Mucosa of rectum (tissue), 2 donors: Measurements from ENCODE around the gene GFPT2.

Experiments used
- H3K27ac ChIP-seq, 2 donors: one replicate each; pipeline ENCODE4 v1.7.0; 2013; ENCODE audit warnings: inconsistent platforms in 2 of 2, low read depth in 2 of 2, low read length in 2 of 2
- H3K27me3 ChIP-seq, 2 donors: one replicate each; pipeline ENCODE4 v1.7.0; 2013; ENCODE audit warnings: low read length in 2 of 2; ENCODE audit not compliant: control insufficient read depth in 2 of 2, insufficient read depth in 2 of 2
- H3K36me3 ChIP-seq, 2 donors: one replicate each; pipeline ENCODE4 v1.7.0; 2013; ENCODE audit warnings: low read length in 2 of 2; ENCODE audit not compliant: control insufficient read depth in 2 of 2, insufficient read depth in 2 of 2
- H3K4me1 ChIP-seq, 2 donors: one replicate each; pipeline ENCODE4 v1.7.0; 2013; ENCODE audit warnings: low read length in 2 of 2, mild to moderate bottlenecking in 1 of 2; ENCODE audit not compliant: control insufficient read depth in 2 of 2, insufficient read depth in 2 of 2
- H3K4me3 ChIP-seq, 2 donors: one replicate each; pipeline ENCODE4 v1.7.0; 2013; ENCODE audit warnings: low read length in 2 of 2
- H3K9ac ChIP-seq, 2 donors: one replicate each; pipeline ENCODE4 v1.7.0; 2013; ENCODE audit warnings: low read length in 2 of 2, low read depth in 1 of 2, mild to moderate bottlenecking in 1 of 2
- H3K9me3 ChIP-seq, 2 donors: one replicate each; pipeline ENCODE4 v1.7.0; 2013; ENCODE audit warnings: low read length in 2 of 2; ENCODE audit not compliant: control insufficient read depth in 2 of 2
- donor health status: healthy.
- donor health status: Normal muscosa, but diverticular disease.

The GFPT2 gene

DNA sequence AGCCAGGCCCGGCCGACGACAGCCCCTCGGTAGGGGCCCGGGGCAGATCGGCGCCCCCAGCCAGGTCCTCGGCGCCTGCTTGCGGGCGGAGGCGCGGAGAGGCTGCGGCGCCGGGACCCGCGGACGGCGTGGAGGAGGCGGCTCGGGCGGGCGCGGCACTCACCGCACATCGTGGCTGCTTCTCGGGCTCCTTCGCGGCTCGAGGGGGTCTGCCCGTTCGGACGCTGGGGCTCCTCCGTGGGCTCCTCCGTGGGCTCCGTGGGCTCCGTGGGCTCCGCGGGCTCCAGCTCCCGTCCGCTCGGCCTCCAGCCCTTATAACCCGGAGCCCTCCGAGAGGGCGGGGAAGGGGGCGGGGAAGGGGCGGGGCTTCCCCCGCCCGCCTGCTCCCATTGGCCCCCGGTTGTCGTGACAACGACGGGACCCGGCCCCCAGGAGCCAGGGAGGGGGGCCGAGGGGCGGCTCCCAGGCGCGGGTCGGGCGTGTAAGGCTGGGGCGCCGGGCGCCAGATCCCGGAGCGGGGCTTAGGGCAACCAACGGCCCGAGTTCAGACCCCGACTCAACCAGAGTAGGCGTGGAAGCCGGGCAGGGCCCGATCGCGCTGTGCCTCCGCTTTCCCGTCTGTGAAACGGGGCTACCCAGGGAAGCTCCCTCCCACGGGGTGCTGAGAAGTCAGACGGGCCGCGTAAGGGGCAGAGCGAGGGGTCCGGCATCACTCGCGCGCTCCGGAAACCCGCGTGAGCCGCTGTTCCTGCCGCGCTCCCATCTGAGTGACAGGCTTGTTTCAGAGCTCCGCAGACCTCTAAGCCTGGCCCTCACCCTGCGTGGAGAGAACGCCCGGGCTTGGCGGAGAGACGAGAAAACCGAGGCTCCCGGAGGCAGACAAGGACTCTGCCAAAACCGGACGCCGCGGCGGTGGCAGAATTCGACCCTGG lies at the start of gene GFPT2:
GFPT2 (minus strand) TSS at position 289 of the 932 bp plus-strand sequence; CDS start at position 170, 119 bp downstream.
- H3K27ac ChIP-seq, result no peak within 1 kb of the TSS
- H3K27me3 ChIP-seq, result peaks cover 27 to 42% of the 10 kb centered on the region in 2 donors
- peak within 1 kb of the TSS; percentile 24 to 57 for H3K9ac ChIP-seq

DNA sequence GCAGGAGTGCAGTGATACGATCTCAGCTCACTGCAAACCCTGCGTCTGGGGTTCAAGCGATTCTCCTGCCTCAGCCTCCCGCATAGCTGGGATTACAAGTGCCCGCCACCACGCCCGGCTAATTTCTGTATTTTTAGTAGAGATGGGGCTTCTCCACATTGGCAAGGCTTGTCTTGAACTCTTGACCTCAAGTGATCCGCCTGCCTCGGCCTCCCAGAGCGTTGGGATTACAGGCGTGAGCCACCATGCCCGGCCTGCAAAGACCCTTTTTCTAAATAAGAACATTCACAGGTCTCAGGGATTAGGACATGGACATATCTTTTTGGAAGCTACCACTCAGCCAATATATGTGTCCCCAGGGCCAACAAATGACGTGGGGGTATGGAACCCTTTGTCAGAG lies 49.6 kb upstream of the GFPT2 start:
- no peaks in the 10 kb centered on the region for H3K27me3 ChIP-seq
- no peaks in the 10 kb centered on the region for H3K4me1 ChIP-seq
- H3K36me3 ChIP-seq, result no peaks in the 10 kb centered on the region
- no peak overlapping the region for H3K9ac ChIP-seq
- no peaks in the 10 kb centered on the region for H3K9me3 ChIP-seq
- no peak overlapping the region for H3K4me3 ChIP-seq
- no peak overlapping the region for H3K27ac ChIP-seq

More for the DNA sequence above, at the start of gene GFPT2:
- no peaks in the 10 kb centered on the region for H3K36me3 ChIP-seq
- peak within 1 kb of the TSS; percentile 63 to 69 for H3K4me3 ChIP-seq
- H3K4me1 ChIP-seq, result peaks cover 0 to 3% of the 10 kb centered on the region in 2 donors
- H3K9me3 ChIP-seq, result no peaks in the 10 kb centered on the region

DNA sequence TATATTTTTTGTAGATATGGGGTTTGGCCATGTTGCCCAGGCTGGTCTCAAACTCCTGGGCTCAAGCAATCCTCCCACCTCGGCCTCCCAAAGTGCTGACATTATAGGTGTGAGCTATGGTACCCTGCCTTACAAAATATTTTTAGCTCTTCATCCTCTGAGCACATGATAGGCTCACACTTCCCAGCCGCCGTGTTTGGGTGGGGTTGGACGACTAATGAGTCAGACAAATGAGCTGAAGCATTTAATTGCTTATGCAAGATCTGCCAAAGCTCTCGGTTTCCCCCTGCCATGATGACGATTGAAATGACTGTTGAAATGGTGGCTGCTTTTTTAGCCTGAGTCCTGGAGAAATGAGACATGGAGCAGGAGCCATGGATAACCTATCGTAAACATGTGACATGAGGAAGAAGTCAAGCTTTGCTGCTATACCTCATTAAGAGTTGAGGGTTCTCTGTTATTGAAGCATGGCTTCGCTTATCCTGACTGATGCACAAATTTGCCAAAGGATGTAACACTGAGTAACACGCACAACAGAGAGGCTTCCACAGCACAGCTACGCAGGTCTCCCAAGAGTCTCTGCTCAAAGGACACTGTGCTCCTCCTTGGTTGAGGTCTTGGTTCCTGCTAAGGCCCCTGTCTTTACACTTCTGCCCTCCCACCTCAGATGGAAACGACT lies 48.2 kb upstream of the GFPT2 start:
- Histone ChIP-seq H3K27me3 (no peaks in the 10 kb centered on the region), H3K4me3 (no peak overlapping the region), H3K36me3 (no peaks in the 10 kb centered on the region), H3K9ac (no peak overlapping the region), H3K27ac (no peak overlapping the region), H3K9me3 (no peaks in the 10 kb centered on the region), H3K4me1 (no peaks in the 10 kb centered on the region)

DNA sequence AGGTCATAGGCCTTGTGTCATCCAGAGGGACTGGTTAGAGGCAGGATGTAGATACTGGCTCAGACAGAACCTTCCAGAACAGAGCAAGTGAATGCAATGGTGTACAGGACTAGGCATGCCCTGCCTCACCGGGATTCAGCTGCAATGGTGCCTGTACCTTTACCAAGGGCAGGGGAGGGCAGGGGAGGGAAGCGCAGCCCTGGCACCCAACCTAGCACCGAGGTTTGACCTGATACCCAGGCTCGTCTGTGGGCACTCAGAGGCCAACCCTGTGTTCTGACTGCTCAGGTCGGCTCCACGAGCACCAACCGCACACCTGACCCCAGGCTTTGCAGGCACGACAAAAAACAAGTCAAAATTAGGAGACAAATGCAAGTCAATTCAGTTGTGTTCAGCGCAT lies 47.3 kb upstream of the GFPT2 start:
- Histone ChIP-seq H3K27me3 (no peaks in the 10 kb centered on the region), H3K36me3 (no peaks in the 10 kb centered on the region), H3K4me1 (no peaks in the 10 kb centered on the region), H3K9ac (no peak overlapping the region), H3K4me3 (no peak overlapping the region), H3K27ac (no peak overlapping the region), H3K9me3 (no peaks in the 10 kb centered on the region)

DNA sequence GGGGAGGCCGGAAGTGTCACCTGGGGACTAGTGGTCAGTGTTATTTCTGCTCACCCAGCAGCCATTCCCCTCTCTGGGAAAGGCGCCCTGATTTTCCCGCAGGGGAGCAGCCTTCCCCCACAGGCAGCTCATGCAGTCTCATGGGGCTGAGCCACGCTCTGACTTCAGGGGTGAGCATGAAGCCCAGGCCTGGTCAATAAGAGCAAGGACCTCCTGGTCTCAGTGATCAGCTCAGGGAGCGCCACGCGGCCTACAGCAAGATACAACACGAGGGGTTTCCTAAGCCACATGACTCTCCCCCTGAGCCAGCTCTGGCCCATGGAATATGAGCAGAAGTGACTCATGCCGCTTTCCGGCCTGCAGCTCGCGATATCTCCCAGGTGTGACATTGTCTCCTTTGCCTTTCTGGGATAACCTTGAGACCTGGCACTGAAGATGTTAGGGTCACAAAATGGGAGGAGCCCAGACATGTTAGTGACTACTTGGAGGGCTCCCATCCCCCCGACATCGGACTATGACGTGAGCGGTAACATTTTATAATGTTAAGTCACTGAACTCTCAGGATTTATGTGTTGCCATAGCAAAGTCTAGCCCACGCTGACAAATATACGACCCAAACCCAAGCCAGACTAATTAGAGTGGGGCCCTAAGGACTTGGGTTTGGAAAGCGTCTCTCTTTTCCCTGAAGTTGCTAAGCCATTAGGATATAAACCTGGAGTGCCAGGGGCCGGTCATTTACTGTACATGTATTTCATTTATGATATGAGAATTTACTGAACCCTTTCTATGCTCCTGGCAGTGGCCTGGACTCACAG lies 46.5 kb upstream of the GFPT2 start:
- Histone ChIP-seq H3K4me1 (no peaks in the 10 kb centered on the region), H3K27ac (no peak overlapping the region), H3K9me3 (no peaks in the 10 kb centered on the region), H3K4me3 (no peak overlapping the region), H3K36me3 (no peaks in the 10 kb centered on the region), H3K9ac (no peak overlapping the region), H3K27me3 (no peaks in the 10 kb centered on the region)

DNA sequence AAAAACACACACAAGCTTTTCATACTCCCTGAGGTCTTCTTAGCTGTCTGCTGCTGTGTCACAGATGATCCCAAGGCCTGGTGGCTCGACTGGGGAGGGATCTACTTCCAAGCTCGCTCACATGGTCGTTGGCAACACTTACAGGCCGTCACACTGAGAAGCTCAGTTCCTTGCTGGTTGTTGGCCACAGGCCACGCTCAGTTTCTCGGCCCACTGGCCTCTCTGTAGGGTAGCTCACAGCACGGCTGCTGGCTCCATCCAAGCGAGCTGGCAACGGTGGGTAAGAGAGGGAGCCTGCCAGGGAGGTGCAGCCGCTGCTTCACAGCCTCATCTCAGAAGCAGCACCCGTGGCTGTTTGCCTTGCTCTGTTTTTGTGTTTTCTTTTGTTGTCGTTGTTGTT lies 43.8 kb upstream of the GFPT2 start:
- H3K9ac ChIP-seq, result no peak overlapping the region
- H3K27ac ChIP-seq, result no peak overlapping the region
- H3K4me1 ChIP-seq, result no peaks in the 10 kb centered on the region
- H3K4me3 ChIP-seq, result no peak overlapping the region
- no peaks in the 10 kb centered on the region for H3K36me3 ChIP-seq
- no peaks in the 10 kb centered on the region for H3K9me3 ChIP-seq
- H3K27me3 ChIP-seq, result no peaks in the 10 kb centered on the region

DNA sequence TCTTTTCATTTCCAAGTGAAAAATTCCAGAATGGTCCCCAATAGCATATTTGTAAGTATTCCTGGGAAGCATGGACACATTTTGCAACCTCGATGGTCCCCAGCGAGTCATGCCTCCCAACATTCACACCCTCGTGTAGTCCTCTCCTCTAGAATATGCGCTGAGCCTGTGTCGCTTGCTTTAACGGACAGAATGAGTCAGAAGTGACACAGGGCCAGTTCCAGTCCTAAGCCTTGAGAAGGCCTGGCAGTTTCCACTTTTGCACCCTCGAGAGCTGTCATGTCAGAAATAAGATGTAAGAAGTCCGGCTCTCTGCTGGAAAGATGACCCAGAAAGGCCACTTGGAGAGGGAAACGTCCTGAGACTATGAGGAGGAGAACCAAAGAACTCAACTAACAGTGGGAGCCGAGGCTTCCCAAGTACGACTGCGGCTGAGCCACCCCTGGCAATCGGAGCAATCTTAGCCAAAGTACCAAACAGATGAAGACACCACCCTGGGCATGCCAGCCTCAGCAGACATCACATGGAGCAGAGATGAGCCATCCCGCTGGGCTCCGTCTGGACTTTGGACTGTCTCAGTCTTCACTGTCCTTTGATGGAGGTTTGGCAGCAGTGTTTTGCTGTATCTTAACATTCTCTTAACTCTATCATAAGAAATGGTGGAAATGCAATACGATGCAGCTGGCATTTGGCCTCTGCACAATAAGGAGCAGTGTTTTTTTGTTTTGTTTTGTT lies 42.6 kb upstream of the GFPT2 start:
- no peaks in the 10 kb centered on the region for H3K4me1 ChIP-seq
- no peak overlapping the region for H3K4me3 ChIP-seq
- H3K9ac ChIP-seq, result no peak overlapping the region
- H3K27me3 ChIP-seq, result no peaks in the 10 kb centered on the region
- H3K36me3 ChIP-seq, result no peaks in the 10 kb centered on the region
- no peak overlapping the region for H3K27ac ChIP-seq
- no peaks in the 10 kb centered on the region for H3K9me3 ChIP-seq

DNA sequence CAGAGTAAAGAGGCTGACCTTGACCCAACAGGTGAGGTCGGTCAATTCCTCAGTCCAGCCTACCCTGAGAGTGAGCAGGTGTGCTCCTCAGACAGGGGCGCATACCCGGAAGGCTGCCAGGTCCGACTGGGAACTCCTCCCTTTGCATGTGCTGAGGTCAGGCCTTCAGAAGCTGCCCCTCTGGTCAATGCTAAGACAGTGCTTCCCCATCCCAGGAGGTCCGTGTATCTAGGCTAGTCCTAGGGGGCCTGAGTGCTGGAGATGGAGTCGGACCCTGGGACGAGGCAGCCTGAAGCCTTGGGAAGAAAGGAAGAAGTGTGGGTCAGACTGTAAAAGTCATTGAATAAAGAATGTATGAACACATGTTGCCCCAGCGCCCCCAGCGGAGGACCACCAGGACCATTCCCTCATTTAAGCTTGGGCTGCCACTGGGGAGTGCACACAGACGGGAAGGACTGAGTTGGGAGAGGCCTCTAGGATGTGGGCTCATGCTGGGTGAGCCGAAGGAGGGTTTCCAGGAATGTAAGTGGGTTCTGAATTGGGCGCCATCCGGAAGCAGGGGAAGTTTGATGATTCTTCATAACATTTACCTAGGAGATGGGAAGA lies 41.0 kb upstream of the GFPT2 start:
- H3K9ac ChIP-seq, result no peak overlapping the region
- no peaks in the 10 kb centered on the region for H3K9me3 ChIP-seq
- no peaks in the 10 kb centered on the region for H3K4me1 ChIP-seq
- H3K27me3 ChIP-seq, result no peaks in the 10 kb centered on the region
- no peaks in the 10 kb centered on the region for H3K36me3 ChIP-seq
- no peak overlapping the region for H3K4me3 ChIP-seq
- no peak overlapping the region for H3K27ac ChIP-seq

DNA sequence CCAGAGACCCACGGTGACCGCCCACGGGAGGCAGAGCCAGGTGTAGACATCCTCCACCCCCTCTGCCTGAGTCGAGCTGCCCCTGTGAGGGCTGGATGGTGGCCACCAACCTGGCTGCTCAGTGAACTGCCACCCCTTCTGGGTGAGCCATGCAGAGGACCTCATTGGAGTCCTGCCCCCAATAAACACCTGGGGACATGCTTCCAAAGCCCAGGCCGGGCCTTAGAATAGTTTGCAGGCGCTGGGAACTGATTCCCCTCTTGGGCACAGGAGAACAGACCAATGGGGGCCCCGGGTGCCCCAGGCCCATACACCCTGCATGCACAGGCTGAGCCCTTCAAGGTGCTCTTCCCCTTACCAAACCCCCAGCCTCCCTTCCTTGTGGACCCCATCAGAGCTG lies 38.1 kb upstream of the GFPT2 start:
- Histone ChIP-seq H3K9me3 (no peaks in the 10 kb centered on the region), H3K9ac (no peak overlapping the region), H3K4me3 (no peak overlapping the region), H3K4me1 (no peaks in the 10 kb centered on the region), H3K27me3 (no peaks in the 10 kb centered on the region), H3K36me3 (no peaks in the 10 kb centered on the region), H3K27ac (no peak overlapping the region)
